Left renal cortex interstitium (tissue), 4 donors: ENCODE measurements around the gene PDZRN3. TPM values are rescaled to one million over a fixed set of nuclear protein-coding genes. Genes with fewer than 3 reads are reported as not detected.
A peak's percentile ranks its signal among the peaks of the same experiment; 100 is the strongest.

Experiments
- DNase-seq, 4 donors: peaks; one replicate each; pipeline ENCODE4 v3.0.0-alpha.2; 2013; ENCODE audit warnings: low read depth in 4 of 4, low spot score in 2 of 4, missing footprints in 1 of 4
- polyA plus RNA-seq, 4 donors: library from polyadenylated mRNA; unstranded; fragments of 120-200 nt; gene quantifications; one replicate each; pipeline ENCODE4 v1.2.1, GENCODE V29; 2013; ENCODE audit not compliant: insufficient read length in 4 of 4

PDZRN3 gene
- polyA plus RNA-seq, 4 donors, result 35.6 to 48.7 (median 41.5) TPM

- no peak for DNase-seq
Observed at GRCh38 chr3:73530022-73530396, 94.7 kb downstream of the PDZRN3 start.

DNA sequence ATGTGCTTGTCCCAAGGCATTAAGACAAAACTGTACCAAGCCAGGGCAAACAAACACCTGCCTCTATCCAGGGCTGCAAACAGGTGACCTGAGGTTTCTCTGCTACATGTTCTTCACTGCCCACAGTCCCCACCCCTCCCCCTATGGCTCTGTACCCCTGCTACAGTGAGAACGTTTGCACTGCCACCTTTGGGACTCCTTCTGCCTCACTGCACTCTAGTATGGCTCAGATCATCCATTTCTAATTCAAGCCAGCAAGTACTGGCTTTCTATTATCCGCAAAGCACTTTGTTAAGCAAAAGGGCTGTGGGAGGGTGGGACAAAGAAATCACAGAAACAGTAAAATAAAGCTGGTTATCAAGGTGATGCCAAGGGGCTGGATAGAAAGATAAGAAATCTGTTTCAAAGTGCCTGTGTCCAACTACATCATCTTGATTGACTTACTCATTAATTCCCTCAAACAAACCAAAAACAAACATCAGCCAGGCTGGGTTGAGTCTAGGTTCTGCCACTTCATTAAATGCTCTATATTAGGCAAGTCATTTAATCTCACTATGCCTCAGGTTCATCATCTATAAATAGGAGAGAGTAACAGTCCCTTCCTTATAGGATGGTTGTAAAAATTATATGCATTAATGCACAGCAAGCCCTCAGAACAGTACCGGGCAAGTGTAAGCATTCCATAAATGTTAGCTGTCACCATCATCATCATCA lies 95.3 kb downstream of the PDZRN3 start:
- DNase-seq, result no peak

DNA sequence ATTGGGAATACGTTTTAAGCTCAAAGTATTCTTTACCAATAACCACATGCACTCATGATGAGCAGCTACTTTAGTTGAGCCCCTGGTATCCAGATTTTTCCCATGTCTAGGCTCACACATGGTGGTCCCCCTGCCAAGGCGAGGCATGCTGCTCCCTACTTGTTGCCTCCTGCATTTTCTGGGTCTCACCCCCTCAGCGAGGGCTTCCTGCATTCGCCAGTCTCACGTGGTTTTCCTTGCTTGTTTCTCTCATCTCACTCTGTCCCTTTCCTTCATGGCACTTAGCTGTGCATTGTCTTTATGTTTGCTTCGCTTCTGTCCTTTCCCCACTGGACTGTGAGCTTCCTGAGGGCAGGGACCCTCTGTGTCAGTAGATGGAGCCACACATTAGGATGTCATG lies 99.2 kb downstream of the PDZRN3 start:
- DNase-seq, result no peak

DNA sequence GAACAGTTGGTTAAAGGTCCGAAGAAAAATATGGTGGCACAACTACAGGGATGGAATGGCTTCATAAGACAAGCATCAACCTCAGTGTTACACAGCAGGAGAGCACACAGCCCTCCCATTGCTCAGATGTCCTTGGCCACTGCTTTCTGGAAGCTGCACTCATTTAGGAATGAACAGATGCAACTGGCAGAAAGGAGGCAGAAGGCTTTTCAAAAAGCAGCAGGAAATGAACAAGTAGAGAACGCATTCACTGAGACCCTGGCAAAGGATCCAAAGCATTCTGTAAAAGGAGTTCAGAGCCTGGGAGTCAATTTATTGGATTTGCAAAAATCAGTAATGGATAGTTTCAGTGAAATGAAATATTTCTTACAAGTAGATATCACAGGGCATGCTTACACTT lies 101.1 kb downstream of the PDZRN3 start:
- no peak for DNase-seq

GRCh38 chr3:73521734-73522336 lies 102.9 kb downstream of the PDZRN3 start:
- no peak for DNase-seq

- DNase-seq, result no peak
Observed at GRCh38 chr3:73520931-73521461, 103.7 kb downstream of the PDZRN3 start.

DNA sequence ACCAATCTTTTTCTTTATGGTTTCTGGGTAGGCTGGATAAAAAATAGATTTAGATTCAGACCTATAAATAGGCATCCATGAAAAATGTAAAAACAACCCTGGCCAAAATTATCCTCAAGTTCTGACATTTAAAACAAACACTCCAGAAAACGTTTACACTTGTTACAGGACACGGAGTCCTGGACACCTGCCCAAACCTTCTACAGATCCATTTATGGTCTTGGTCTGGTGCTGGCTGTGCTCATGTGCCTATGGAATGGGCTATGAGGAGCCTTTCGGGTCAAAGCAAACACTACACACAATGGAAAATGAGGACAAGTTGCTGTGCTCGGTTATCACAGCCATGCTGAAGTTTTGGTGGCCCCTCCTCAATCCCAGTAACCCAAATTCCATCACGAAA lies 108.1 kb downstream of the PDZRN3 start:
- no peak for DNase-seq

GRCh38 chr3:73513260-73513659 lies 111.5 kb downstream of the PDZRN3 start:
- DNase-seq, result no peak

DNA sequence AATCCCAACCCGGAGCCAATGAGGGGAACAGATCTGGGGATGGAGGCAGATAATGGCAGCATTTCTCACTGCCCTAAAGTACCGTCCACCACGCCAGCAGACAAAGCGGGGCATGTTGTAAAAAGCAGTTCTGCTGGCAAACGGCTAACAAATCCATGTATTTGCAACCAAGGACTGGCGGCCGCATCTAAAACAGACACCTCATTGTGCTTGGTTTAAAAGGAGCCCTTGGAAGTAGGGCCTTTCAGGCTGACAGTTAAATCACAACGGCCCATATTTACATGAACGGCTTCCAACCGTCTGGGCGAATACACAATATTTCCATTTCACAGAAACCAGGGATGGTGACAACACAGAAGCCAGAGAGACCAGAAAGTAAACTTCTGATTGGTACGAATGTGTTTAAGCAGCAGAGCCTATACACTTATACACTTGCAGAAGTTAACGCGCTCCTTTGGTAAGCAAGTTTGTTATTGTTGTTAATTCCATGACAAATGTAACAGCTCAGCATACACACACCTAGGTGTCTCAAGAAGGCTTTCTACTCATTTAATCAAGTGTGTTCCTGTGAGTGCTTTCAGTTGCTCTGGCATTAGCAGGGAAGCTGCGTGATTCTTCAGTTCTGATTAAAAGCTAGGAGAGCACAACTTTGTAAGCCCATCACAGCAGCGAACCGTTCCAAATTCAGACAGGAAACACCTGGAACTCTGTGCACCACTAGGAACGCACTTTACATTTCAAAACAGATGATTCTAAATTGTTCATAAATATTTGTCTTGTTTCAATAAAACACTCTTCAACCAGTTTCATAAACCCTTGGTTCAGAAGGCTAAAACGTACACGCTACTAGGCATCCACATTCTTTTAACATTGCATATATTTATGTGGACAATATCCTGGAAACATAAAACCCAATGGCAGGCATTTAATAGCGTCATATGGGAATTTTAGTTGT lies 112.9 kb downstream of the PDZRN3 start:
- DNase-seq, result no peak

DNA sequence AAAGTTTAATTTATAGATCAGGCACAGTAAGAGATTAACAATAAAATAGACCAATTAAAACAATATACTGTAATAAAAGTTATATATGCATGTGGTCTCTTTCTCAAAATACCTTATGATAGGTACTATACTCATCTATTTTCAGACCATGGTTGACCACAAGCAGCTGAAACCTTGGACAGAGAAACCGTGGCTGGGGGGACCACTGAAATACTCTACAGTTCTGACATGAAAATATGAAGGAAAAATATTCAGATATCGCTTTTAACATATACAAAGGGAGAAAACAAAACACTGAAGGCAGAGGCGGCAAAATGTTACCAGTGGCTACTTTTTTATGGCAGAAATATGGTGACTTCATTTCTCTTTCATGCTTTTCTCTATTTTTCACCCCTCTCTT lies 114.0 kb downstream of the PDZRN3 start:
- DNase-seq, result no peak

- DNase-seq, result no peak
Observed at GRCh38 chr3:73510334-73510733, 114.4 kb downstream of the PDZRN3 start.

GRCh38 chr3:73509816-73510215 lies 114.9 kb downstream of the PDZRN3 start:
- DNase-seq, result no peak

- DNase-seq, result no peak
Observed at GRCh38 chr3:73509066-73509465, 115.7 kb downstream of the PDZRN3 start.

- peak in 1 of 4 donors; percentile 66 for DNase-seq
Observed at GRCh38 chr3:73508330-73508954, 116.3 kb downstream of the PDZRN3 start.

- DNase-seq, result no peak
Observed at GRCh38 chr3:73504852-73505251, 119.9 kb downstream of the PDZRN3 start.

- DNase-seq, result no peak
Observed at GRCh38 chr3:73504239-73504638, 120.5 kb downstream of the PDZRN3 start.

DNA sequence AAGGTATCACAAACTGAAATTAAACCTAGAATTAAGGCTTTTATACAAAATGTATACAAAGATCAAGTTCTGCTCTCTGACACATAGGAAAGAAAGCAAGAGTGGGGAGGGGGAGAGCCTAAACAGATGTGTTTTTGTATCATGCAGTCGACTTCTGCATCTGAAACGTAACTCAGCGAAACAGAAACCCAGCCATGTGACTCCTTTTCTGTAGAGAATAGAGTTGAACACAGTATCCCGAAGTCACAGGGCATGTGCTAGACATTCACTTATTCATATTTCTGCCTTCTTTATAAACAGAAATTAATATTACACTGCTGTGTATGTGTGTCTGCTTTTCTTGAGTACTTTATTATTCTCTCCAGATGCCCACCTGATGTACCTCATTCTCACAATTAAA lies 121.0 kb downstream of the PDZRN3 start:
- no peak for DNase-seq

DNA sequence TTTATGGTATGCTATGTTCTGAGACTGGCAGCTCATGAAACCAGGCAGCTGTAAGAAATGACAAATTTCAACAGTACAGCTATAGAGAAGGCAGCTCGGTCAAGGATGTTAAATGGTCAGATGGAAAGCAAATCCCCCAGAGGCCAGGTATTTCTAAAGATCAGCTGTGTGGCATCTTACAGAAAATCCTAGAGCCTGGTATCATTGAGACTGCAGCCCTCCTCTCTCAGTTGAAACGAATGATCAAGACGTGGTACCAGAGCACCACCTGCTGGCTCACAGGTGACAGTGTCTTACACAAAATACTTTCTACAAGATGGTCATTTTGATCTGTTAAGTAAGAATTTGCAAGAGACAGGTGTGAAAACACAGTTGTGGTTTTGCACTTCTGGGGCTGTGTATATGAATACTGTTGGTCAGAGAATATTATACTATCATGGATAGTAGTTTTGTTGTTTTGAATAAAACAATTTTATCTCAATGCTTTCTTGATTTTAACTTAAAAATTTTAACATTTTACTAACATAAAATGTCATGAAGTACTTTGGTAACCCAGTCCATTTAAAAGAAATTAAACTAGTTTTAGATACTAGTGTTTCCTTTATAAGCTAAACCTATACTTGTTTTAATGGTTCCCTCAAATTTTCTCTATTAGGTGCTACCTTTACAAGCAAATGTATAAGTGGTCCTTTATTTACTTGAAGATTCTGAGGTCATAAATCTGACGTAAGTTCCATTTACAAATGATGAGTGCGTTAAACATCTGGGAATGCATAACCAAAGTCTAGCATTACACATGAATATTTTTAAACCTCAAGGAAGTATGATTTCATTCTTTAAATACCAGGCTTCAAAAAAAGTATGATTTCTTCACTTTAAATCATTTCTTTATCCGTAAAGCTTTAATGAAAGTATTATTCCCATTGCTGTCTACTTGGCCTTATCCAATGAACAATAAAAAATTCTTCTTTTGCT lies 121.8 kb downstream of the PDZRN3 start:
- DNase-seq, result peak in 1 of 4 donors; percentile 72

- DNase-seq, result no peak
Observed at GRCh38 chr3:73500321-73500720, 124.4 kb downstream of the PDZRN3 start.

GRCh38 chr3:73499787-73500186 lies 125.0 kb downstream of the PDZRN3 start:
- DNase-seq, result no peak
